GM23338 (cell line): ENCODE results near the gene ZNF275. TPM values are rescaled to one million over a fixed set of nuclear protein-coding genes. Genes with fewer than 3 reads are reported as not detected.
A peak's percentile ranks its signal among the peaks of the same experiment; 100 is the strongest.

Source experiments
- ATAC-seq: fragments of 200-7000 bp; cut with Tn5 transposase; 3 replicates; pipeline ENCODE4 v1.9.1; 2020
- DNase-seq: peaks from one replicate; pipeline ENCODE4 v3.0.0-alpha.2; 2015; ENCODE audit warnings: low spot score
- H2AFZ ChIP-seq: fragments of 200-600 bp; sonication (generic); 2 replicates; pipeline ENCODE4 v1.8.0; 2016; ENCODE audit warnings: antibody characterized with exemption, mild to moderate bottlenecking, moderate library complexity
- H3F3A ChIP-seq: fragments of 200-600 bp; sonication (generic); replicated peaks from 2 replicates; pipeline ENCODE4 v1.8.0; 2017; ENCODE audit warnings: antibody characterized with exemption, mixed run types, low read depth
- H3K27ac ChIP-seq: fragments of 200-600 bp; sonication (generic); 2 replicates; pipeline ENCODE4 v1.6.1; 2016; ENCODE audit warnings: low read depth
- H3K27me3 ChIP-seq: fragments of 200-600 bp; sonication (generic); 2 replicates; pipeline ENCODE4 v1.8.0; 2016; ENCODE audit warnings: mild to moderate bottlenecking, mixed run types, moderate library complexity; ENCODE audit not compliant: insufficient read depth
- H3K36me3 ChIP-seq: fragments of 200-600 bp; sonication (generic); 2 replicates; pipeline ENCODE4 v1.8.0; 2016; ENCODE audit warnings: mild to moderate bottlenecking; ENCODE audit not compliant: insufficient read depth
- H3K4me1 ChIP-seq: fragments of 200-600 bp; sonication (generic); 2 replicates; pipeline ENCODE4 v1.8.0; 2016; ENCODE audit warnings: mild to moderate bottlenecking, moderate library complexity; ENCODE audit not compliant: insufficient read depth
- H3K4me2 ChIP-seq: fragments of 200-600 bp; sonication (generic); 2 replicates; pipeline ENCODE4 v1.7.1; 2017; ENCODE audit warnings: mixed run types
- H3K4me3 ChIP-seq: fragments of 200-600 bp; sonication (generic); 2 replicates; pipeline ENCODE4 v1.6.1; 2016; ENCODE audit warnings: mixed run types
- H3K79me2 ChIP-seq: fragments of 200-600 bp; sonication (generic); replicated peaks from 2 replicates; pipeline ENCODE4 v1.8.0; 2017; ENCODE audit warnings: mild to moderate bottlenecking; ENCODE audit not compliant: insufficient read depth
- H3K9me2 ChIP-seq: fragments of 200-600 bp; sonication (generic); 2 replicates; pipeline ENCODE4 v1.8.0; 2017; ENCODE audit not compliant: insufficient read depth
- H4K20me1 ChIP-seq: fragments of 200-600 bp; sonication (generic); replicated peaks from 2 replicates; pipeline ENCODE4 v1.8.0; 2017; ENCODE audit warnings: mild to moderate bottlenecking; ENCODE audit not compliant: insufficient read depth
- H3K27ac Mint-ChIP-seq: 2 replicates; pipeline ENCODE4 v1.8.0; 2020; ENCODE audit warnings: inconsistent platforms, mild to moderate bottlenecking, moderate library complexity, mixed read lengths
- H3K27me3 Mint-ChIP-seq: 3 replicates; pipeline ENCODE4 v1.8.0; 2022; ENCODE audit warnings: low read depth, mild to moderate bottlenecking, moderate library complexity, mixed read lengths, inconsistent platforms; ENCODE audit not compliant: insufficient read depth, poor library complexity
- H3K36me3 Mint-ChIP-seq: 3 replicates; pipeline ENCODE4 v1.8.0; 2021; ENCODE audit warnings: low read depth, mild to moderate bottlenecking, inconsistent platforms, moderate library complexity, mixed read lengths
- H3K4me1 Mint-ChIP-seq: 3 replicates; pipeline ENCODE4 v1.8.0; 2020; ENCODE audit warnings: mild to moderate bottlenecking, inconsistent platforms, mixed read lengths
- H3K4me3 Mint-ChIP-seq: 3 replicates; pipeline ENCODE4 v1.8.0; 2021; ENCODE audit warnings: moderate library complexity, mild to moderate bottlenecking, inconsistent platforms, mixed read lengths
- H3K9me3 Mint-ChIP-seq: 3 replicates; pipeline ENCODE4 v1.8.0; 2020; ENCODE audit warnings: moderate library complexity, mild to moderate bottlenecking, inconsistent platforms, mixed read lengths
- CREB1 ChIP-seq: fragments of 250-450 bp; sonication (Bioruptor Pico); IDR thresholded peaks from 2 replicates; pipeline ENCODE4 v1.5.0; 2020; ENCODE audit warnings: low read depth, mild to moderate bottlenecking, moderate library complexity
- CTCF ChIP-seq, 2 experiments: fragments of 200-600 bp in 1 of 2; sonication (generic) in 1 of 2; conservative IDR thresholded peaks; 2 replicates each; pipeline versions ENCODE4 v1.5.1 to v1.6.1; 2016 to 2017; ENCODE audit warnings: antibody characterized with exemption in 2 of 2, low read depth in 2 of 2, mild to moderate bottlenecking in 2 of 2, moderate library complexity in 1 of 2
- ETS1 ChIP-seq: IDR thresholded peaks from 2 replicates; pipeline ENCODE4 v1.6.1; 2016; ENCODE audit warnings: antibody characterized with exemption
- EZH2 ChIP-seq: fragments of 200-600 bp; sonication (generic); IDR thresholded peaks from one replicate; pipeline ENCODE4 v1.8.0; 2017; ENCODE audit warnings: antibody characterized with exemption, mild to moderate bottlenecking, low read depth; ENCODE audit not compliant: unreplicated experiment
- EZH2phosphoT487 ChIP-seq: fragments of 200-600 bp; sonication (generic); IDR thresholded peaks from one replicate; pipeline ENCODE4 v1.8.1; 2018; ENCODE audit warnings: antibody characterized with exemption; ENCODE audit not compliant: unreplicated experiment
- JUNB ChIP-seq: IDR thresholded peaks from one replicate; pipeline ENCODE4 v1.6.1; 2016; ENCODE audit warnings: antibody characterized with exemption; ENCODE audit not compliant: unreplicated experiment
- NANOG ChIP-seq: IDR thresholded peaks from 2 replicates; pipeline ENCODE4 v1.6.1; 2016; ENCODE audit warnings: antibody characterized with exemption, borderline replicate concordance
- POLR2AphosphoS5 ChIP-seq: IDR thresholded peaks from 2 replicates; pipeline ENCODE4 v1.6.1; 2016; ENCODE audit warnings: antibody characterized with exemption, low read depth
- REST ChIP-seq: IDR thresholded peaks from one replicate; pipeline ENCODE4 v1.6.1; 2018; ENCODE audit warnings: antibody characterized with exemption; ENCODE audit not compliant: unreplicated experiment
- STAT1 ChIP-seq: IDR thresholded peaks from one replicate; pipeline ENCODE4 v1.6.1; 2016; ENCODE audit warnings: antibody characterized with exemption; ENCODE audit not compliant: unreplicated experiment
- ZNF114 ChIP-seq: fragments of 250-450 bp; sonication (Bioruptor Pico); IDR thresholded peaks from 2 replicates; pipeline ENCODE4 v1.5.0; 2020; ENCODE audit warnings: mild to moderate bottlenecking, moderate library complexity
- ZNF331 ChIP-seq: fragments of 250-450 bp; sonication (Bioruptor Pico); IDR thresholded peaks from 2 replicates; pipeline ENCODE4 v1.5.0; 2020; ENCODE audit warnings: low read depth, mild to moderate bottlenecking, moderate library complexity
- ZNF462 ChIP-seq: fragments of 250-450 bp; sonication (Bioruptor Pico); IDR thresholded peaks from 2 replicates; pipeline ENCODE4 v1.5.0; 2020; ENCODE audit warnings: mild to moderate bottlenecking, moderate library complexity
- polyA plus RNA-seq: library from polyadenylated mRNA; unstranded; fragments of >200 nt; fragmentation: Nextera tagmentation; extraction: Ambion mirVana; gene quantifications from 2 replicates; pipeline ENCODE4 v1.2.1, GENCODE V29; 2016
- total RNA-seq: library from RNA; depleted of rRNA; stranded (reverse); fragments of >200 nt; shearing (Covaris generic); gene quantifications from 2 replicates; pipeline ENCODE4 v1.2.3, GENCODE V29; 2014

ZNF275 gene
- total and polyA plus RNA-seq, 2 experiments from 2014 or later: 3.2 to 12.3 TPM

- Histone ChIP-seq H3F3A (no peaks in the 10 kb centered on the region), H3K79me2 (peaks cover 6% of the 10 kb centered on the region; the same call in 1 of the 2 replicates), H3K9me2 (no peaks in the 10 kb centered on the region), H3K27me3 (no peaks in the 10 kb centered on the region), H3K4me2 (peak overlapping the region; percentile 73), H3K27ac (no peak overlapping the region), H3K4me3 (peak overlapping the region; percentile 72), H3K36me3 (no peaks in the 10 kb centered on the region), H4K20me1 (no peaks in the 10 kb centered on the region), H3K4me1 (peaks cover 12% of the 10 kb centered on the region; the same call in 1 of the 2 replicates), H2AFZ (peak overlapping the region; percentile 63; the same call in 1 of the 2 replicates)
- DNase-seq (no peak), ATAC-seq (no peak)
- no peak overlapping the region for H3K27ac Mint-ChIP-seq
- H3K27me3 Mint-ChIP-seq: peaks cover 1% of the 10 kb centered on the region
- H3K4me3 Mint-ChIP-seq: peak overlapping the region; percentile 94
- H3K4me1 Mint-ChIP-seq: peaks cover 19% of the 10 kb centered on the region
- H3K9me3 Mint-ChIP-seq: no peaks in the 10 kb centered on the region
- TF ChIP-seq EZH2phosphoT487 (no peak), STAT1 (no peak), REST (no peak), POLR2AphosphoS5 (no peak), JUNB (no peak), ZNF462 (no peak), NANOG (no peak), ZNF331 (no peak), ZNF114 (CRISPR knock-in tag) (no peak), EZH2 (no peak), CTCF (conservative IDR thresholded peaks at IDR 0.05; ENCODE audit: low read depth in 2 of 2) (no peak), CREB1 (CRISPR knock-in tag) (no peak), ETS1 (no peak)
- H3K36me3 Mint-ChIP-seq: peaks cover 8% of the 10 kb centered on the region; the same call in 2 of the 3 replicates
Observed at GRCh38 chrX:153333266-153333665, 687 bp upstream of the ZNF275 start.
